ENCODE results near the gene TMEM129.
A peak's percentile ranks its signal among the peaks of the same experiment; 100 is the strongest.

Gene TMEM129

DNA sequence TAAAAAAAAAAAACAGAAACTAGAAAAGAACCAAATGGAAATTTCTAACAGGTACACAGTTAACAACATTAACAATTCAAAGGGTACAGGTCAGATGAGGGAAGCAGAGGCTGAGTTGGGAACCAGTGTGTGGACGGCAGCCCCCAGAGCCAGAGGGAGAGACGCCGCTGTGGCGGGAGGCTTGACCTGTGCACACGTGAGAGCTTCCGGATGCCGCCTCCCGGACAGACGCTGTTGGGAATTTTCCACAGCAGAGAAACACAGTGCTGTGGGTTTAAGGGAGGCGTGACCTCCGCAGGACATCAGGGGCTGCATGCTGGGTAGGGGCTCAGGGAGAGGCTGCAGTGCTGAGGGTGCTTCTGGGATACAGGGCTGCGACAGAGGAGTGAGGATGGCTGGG, 22.4 kb upstream of the TMEM129 start:
- Mint-ChIP-seq H3K4me1 (ENCODE audit: low read depth) (no peaks in the 10 kb centered on the region), H3K36me3 (ENCODE audit: low read depth) (peaks cover 43% of the 10 kb centered on the region), H3K27ac (no peak overlapping the region), H3K27me3 (no peaks in the 10 kb centered on the region), H3K9me3 (no peaks in the 10 kb centered on the region), H3K4me3 (no peak overlapping the region)

DNA sequence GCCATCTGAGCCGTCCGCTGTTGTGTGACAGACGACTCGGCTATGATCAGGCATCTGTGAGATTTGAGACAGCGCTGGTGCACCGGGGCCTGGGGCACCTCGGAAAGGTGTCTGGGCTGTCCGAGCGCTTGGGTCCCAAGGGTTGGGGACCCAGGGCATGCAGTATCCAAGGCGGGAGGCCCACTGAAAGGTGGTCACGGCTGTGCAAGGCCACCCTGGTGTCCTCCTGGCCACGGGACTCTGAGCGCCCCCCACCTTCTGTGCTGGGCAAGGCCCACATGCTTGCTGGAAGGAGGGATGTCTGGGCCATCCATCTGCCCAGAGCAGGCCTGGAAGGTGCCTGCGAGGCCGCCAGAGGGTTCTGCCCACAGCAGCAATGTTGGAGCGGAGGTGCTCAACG, 20.1 kb upstream of the TMEM129 start:
- Mint-ChIP-seq H3K36me3 (ENCODE audit: low read depth) (peaks cover 65% of the 10 kb centered on the region), H3K9me3 (no peaks in the 10 kb centered on the region), H3K27me3 (no peaks in the 10 kb centered on the region), H3K27ac (no peak overlapping the region), H3K4me3 (no peak overlapping the region), H3K4me1 (ENCODE audit: low read depth) (no peaks in the 10 kb centered on the region)

DNA sequence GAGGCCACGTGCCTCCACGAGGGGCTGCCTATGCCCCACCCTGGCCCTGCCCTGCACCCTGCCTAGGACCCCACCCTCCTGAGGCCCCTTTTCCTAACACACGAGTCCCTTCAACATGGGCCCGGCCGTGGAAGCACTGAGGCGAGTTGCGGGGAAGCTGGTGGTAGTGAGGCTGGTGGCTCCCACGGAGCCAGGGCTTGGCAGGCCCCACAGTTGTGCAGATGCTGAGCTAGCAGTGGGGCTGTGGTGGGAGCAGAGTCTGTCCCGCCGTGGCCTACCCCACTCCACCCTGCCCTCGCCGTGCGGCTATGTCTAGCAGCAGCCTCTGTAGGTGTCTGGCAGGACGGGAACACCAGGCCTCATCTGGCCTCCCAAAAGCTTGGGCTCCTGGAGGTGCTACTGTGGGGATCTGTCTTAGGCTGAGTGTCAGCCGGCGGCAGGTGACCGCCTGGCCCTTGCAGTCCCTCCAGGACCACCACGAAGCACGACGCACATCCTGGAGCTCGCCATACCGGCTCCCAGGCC, 19.0 kb upstream of the TMEM129 start:
- H3K4me1 Mint-ChIP-seq (ENCODE audit: low read depth) = no peaks in the 10 kb centered on the region
- H3K9me3 Mint-ChIP-seq = no peaks in the 10 kb centered on the region
- no peak overlapping the region for H3K27ac Mint-ChIP-seq
- peaks cover 68% of the 10 kb centered on the region for H3K36me3 Mint-ChIP-seq (ENCODE audit: low read depth)
- no peak overlapping the region for H3K4me3 Mint-ChIP-seq
- no peaks in the 10 kb centered on the region for H3K27me3 Mint-ChIP-seq

- Mint-ChIP-seq H3K27ac (no peak overlapping the region), H3K9me3 (no peaks in the 10 kb centered on the region), H3K27me3 (no peaks in the 10 kb centered on the region), H3K4me3 (no peak overlapping the region), H3K36me3 (ENCODE audit: low read depth) (peaks cover 72% of the 10 kb centered on the region), H3K4me1 (ENCODE audit: low read depth) (no peaks in the 10 kb centered on the region)
These were observed 18.2 kb upstream of the TMEM129 start for GRCh38 chr4:1739358-1739757.

DNA sequence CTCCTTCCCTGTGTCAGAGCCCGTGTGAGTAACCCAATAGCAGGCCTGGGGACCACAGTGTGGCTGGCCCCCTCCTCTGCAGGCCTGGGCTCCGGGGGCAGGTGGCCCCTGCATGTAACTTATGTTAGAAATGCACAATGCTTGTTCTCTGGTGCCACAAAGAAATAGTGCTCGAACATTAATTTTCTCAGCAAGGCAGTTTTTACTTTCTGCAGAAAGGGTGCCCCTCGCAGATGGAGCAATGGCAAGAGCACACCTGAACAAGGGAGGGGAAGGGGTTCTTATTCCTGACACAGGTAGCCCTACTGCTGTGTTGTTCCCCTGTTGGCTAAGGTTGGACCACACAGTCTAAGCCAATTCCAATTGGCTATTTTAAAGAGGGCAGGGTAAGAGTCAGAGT, 17.3 kb upstream of the TMEM129 start:
- no peaks in the 10 kb centered on the region for H3K27me3 Mint-ChIP-seq
- peaks cover 75% of the 10 kb centered on the region for H3K36me3 Mint-ChIP-seq (ENCODE audit: low read depth)
- H3K4me3 Mint-ChIP-seq = no peak overlapping the region
- H3K9me3 Mint-ChIP-seq = no peaks in the 10 kb centered on the region
- no peak overlapping the region for H3K27ac Mint-ChIP-seq
- H3K4me1 Mint-ChIP-seq (ENCODE audit: low read depth) = no peaks in the 10 kb centered on the region

GRCh38 chr4:1737666-1738065, 16.5 kb upstream of the TMEM129 start:
- Mint-ChIP-seq H3K4me1 (ENCODE audit: low read depth) (no peaks in the 10 kb centered on the region), H3K27me3 (no peaks in the 10 kb centered on the region), H3K36me3 (ENCODE audit: low read depth) (peaks cover 80% of the 10 kb centered on the region), H3K27ac (no peak overlapping the region), H3K4me3 (no peak overlapping the region), H3K9me3 (no peaks in the 10 kb centered on the region)

DNA sequence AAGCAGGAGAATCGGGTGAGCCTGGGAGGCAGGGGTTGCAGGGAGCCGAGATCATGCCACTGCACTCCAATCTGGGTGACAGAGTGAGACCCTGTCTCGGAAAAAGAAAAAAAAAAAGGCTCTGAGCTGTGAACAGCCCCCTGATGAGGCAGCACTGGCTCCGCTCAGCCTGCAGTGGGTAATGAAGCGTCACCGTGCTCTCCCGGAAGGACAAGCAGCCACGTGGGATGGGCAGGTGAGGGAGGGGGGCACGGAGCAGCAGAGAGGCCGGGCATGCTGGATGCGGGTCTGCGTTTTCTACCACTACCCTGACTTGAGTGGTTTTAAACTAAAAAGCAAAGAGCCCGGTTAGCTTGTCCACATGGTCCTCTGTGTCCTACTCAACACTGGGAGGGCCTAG, 15.7 kb upstream of the TMEM129 start:
- no peak overlapping the region for H3K27ac Mint-ChIP-seq
- peaks cover 83% of the 10 kb centered on the region for H3K36me3 Mint-ChIP-seq (ENCODE audit: low read depth)
- no peaks in the 10 kb centered on the region for H3K4me1 Mint-ChIP-seq (ENCODE audit: low read depth)
- no peak overlapping the region for H3K4me3 Mint-ChIP-seq
- H3K27me3 Mint-ChIP-seq = no peaks in the 10 kb centered on the region
- no peaks in the 10 kb centered on the region for H3K9me3 Mint-ChIP-seq

- H3K27me3 Mint-ChIP-seq = no peaks in the 10 kb centered on the region
- H3K27ac Mint-ChIP-seq = no peak overlapping the region
- no peaks in the 10 kb centered on the region for H3K9me3 Mint-ChIP-seq
- H3K4me1 Mint-ChIP-seq (ENCODE audit: low read depth) = peaks cover 7% of the 10 kb centered on the region
- peaks cover 75% of the 10 kb centered on the region for H3K36me3 Mint-ChIP-seq (ENCODE audit: low read depth)
- H3K4me3 Mint-ChIP-seq = no peak overlapping the region
These were observed 14.1 kb upstream of the TMEM129 start for GRCh38 chr4:1735215-1735614.

GRCh38 chr4:1732911-1733310, 11.8 kb upstream of the TMEM129 start:
- peaks cover 81% of the 10 kb centered on the region for H3K36me3 Mint-ChIP-seq (ENCODE audit: low read depth)
- peaks cover 19% of the 10 kb centered on the region for H3K4me1 Mint-ChIP-seq (ENCODE audit: low read depth)
- no peaks in the 10 kb centered on the region for H3K9me3 Mint-ChIP-seq
- H3K27me3 Mint-ChIP-seq = no peaks in the 10 kb centered on the region
- H3K27ac Mint-ChIP-seq = peak overlapping the region; percentile 45
- H3K4me3 Mint-ChIP-seq = no peak overlapping the region

DNA sequence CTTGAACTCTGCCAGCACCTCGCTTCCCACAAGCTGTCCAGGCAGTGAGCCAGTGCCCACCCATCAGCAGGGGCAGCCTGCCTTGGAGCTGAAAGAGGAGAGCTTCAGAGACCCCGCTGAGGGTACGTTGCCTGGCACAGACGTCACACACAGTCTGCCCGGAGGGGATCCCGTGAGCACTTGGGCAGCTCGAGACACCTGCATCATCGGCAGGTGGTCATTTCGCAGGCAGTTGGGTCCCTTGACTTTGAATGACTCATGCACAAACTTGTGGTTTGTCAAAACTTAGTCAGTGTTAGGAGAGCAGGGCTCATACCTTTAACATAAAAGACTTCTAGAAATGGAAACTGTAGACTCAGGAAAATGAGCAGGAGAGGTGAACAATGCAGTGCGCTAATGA, 10.1 kb upstream of the TMEM129 start:
- Mint-ChIP-seq H3K27ac (no peak overlapping the region), H3K4me3 (no peak overlapping the region), H3K36me3 (ENCODE audit: low read depth) (peaks cover 81% of the 10 kb centered on the region), H3K4me1 (ENCODE audit: low read depth) (peaks cover 28% of the 10 kb centered on the region), H3K27me3 (no peaks in the 10 kb centered on the region), H3K9me3 (no peaks in the 10 kb centered on the region)

DNA sequence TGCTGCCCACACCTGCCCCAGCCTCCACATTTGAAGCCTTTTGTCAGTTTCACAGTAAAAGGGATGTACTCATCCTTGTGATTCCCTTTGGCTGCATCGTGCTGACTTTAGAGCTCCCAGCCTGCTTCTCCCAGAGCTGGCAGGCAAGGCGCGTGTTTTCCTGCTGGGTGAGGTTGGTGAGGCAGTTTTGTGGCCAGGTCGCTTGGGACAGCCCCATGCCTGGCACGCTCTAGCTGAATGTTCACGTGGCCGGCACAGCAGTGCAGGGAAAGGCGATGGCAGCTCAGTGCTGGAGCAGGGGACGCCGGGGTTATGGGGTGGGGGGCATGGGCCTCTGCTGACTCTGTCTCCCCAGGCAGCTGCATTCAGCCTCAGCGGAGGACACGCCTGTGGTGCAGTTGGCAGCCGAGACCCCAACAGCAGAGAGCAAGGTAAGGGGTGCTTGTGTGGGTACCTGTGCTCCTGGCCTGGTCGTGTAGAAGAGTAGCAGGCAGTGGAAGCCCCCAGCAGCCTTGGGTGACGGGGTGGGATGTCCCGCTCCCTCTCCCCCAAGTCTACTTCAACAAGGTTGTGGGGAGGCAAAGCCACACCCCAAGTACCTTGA, 9.5 kb upstream of the TMEM129 start:
- no peaks in the 10 kb centered on the region for H3K27me3 Mint-ChIP-seq
- no peak overlapping the region for H3K27ac Mint-ChIP-seq
- no peaks in the 10 kb centered on the region for H3K9me3 Mint-ChIP-seq
- H3K4me1 Mint-ChIP-seq (ENCODE audit: low read depth) = peaks cover 30% of the 10 kb centered on the region
- no peak overlapping the region for H3K4me3 Mint-ChIP-seq
- peaks cover 79% of the 10 kb centered on the region for H3K36me3 Mint-ChIP-seq (ENCODE audit: low read depth)

DNA sequence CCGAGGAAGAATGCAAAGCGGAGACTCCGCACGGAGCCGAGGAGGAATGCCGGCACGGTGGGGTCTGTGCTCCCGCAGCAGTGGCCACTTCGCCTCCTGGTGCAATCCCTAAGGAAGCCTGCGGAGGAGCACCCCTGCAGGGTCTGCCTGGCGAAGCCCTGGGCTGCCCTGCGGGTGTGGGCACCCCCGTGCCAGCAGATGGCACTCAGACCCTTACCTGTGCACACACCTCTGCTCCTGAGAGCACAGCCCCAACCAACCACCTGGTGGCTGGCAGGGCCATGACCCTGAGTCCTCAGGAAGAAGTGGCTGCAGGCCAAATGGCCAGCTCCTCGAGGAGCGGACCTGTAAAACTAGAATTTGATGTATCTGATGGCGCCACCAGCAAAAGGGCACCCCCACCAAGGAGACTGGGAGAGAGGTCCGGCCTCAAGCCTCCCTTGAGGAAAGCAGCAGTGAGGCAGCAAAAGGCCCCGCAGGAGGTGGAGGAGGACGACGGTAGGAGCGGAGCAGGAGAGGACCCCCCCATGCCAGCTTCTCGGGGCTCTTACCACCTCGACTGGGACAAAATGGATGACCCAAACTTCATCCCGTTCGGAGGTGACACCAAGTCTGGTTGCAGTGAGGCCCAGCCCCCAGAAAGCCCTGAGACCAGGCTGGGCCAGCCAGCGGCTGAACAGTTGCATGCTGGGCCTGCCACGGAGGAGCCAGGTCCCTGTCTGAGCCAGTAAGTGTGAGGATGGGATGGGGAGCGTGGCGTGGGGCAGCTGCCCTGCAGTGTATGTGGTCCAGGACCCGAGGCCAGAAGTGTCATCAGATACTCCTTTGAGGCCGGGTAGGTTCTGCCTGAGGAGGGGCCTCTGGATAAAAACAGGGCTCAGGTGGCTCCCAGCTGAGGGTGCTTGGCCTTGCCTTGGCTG, 7.2 kb upstream of the TMEM129 start:
- Mint-ChIP-seq H3K27ac (no peak overlapping the region), H3K4me1 (ENCODE audit: low read depth) (peaks cover 50% of the 10 kb centered on the region), H3K9me3 (no peaks in the 10 kb centered on the region), H3K4me3 (no peak overlapping the region), H3K36me3 (ENCODE audit: low read depth) (peaks cover 80% of the 10 kb centered on the region), H3K27me3 (no peaks in the 10 kb centered on the region)

- Mint-ChIP-seq H3K4me1 (ENCODE audit: low read depth) (peaks cover 60% of the 10 kb centered on the region), H3K9me3 (no peaks in the 10 kb centered on the region), H3K4me3 (no peak overlapping the region), H3K36me3 (ENCODE audit: low read depth) (peaks cover 80% of the 10 kb centered on the region), H3K27ac (no peak overlapping the region), H3K27me3 (no peaks in the 10 kb centered on the region)
These were observed 6.3 kb upstream of the TMEM129 start for GRCh38 chr4:1727117-1728031.

DNA sequence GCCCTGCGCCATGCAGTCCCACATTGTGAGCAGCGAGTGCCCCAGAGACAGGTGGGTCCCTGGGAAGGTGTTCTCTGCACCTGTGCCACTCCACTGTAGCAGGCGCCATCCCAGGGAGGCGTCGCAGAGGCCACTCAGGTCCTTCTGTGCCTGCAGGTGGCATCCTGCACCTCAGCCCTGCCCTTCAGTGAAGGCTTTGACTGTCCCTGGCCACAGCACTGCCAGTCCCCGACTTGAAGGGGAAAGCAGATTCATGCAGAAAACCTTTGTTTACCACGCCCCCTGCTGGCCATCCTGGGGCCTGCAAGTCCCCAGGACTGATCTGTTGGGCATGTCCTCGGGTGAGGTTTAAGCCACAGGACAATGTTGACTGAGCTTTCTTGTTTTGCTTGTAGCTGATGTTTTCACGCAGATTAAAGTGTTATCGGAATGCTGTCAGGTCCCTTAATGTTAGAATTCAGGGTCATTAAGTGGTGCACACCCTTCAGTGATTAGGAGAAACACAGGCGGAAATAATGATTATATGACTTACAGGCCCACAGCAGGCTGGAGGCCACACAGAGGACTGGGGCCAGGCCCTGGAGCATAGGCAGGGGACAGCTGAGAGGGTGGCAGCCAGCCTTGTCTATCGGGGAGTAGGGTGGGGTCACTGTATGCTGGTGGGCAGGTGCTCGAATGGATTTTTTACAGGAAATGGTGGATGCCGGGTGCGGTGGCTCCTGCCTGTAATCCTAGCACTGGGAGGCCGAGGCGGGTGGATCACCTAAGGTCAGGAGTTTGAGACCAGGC, 5.2 kb upstream of the TMEM129 start:
- Mint-ChIP-seq H3K27me3 (no peaks in the 10 kb centered on the region), H3K4me3 (peak overlapping the region; percentile 0), H3K9me3 (no peaks in the 10 kb centered on the region), H3K4me1 (ENCODE audit: low read depth) (peaks cover 59% of the 10 kb centered on the region), H3K36me3 (ENCODE audit: low read depth) (peaks cover 78% of the 10 kb centered on the region), H3K27ac (peak overlapping the region; percentile 46)

Measured in stimulated activated naive CD8-positive, alpha-beta T cell treated with anti-CD3 and anti-CD28 coated beads, Interleukin-15, Interleukin-2, amounts not matched to agents 100 ng/mL and 50 ng/mL, for 24 hours (primary cell).